ENCODE measurements around the gene EDARADD. TPM values are rescaled to one million over a fixed set of nuclear protein-coding genes. Genes with fewer than 3 reads are reported as not detected.
"Not testable (repeated sequence)": the region's sequence is repeated elsewhere in the genome, so short reads cannot be mapped to it uniquely, and the experiment has no call there.

Gene EDARADD
- polyA plus RNA-seq (2013, experiment 1 of 2), result 3.1 TPM
- 4.0 TPM for polyA plus RNA-seq (2013, experiment 2 of 2)

- peak within 1 kb of the TSS; percentile 91 for H3K4me3 ChIP-seq (ENCODE audit: low read length)
- H3K4me1 ChIP-seq (ENCODE audit: insufficient read depth, low read length), result peaks cover 13% of the 10 kb centered on the region; the same call in 1 of the 2 replicates
- H3K9me3 ChIP-seq (ENCODE audit: insufficient read depth, low read depth, low read length), result no peaks in the 10 kb centered on the region
- H3K36me3 ChIP-seq (ENCODE audit: insufficient read depth, low read length), result no peaks in the 10 kb centered on the region
- peak within 1 kb of the TSS; percentile 81 for H3K9ac ChIP-seq (ENCODE audit: low read depth, low read length)
- no peak within 1 kb of the TSS for H3K27ac ChIP-seq (ENCODE audit: low read depth, low read length)
- H3K27me3 ChIP-seq (ENCODE audit: insufficient read depth, low read length), result peaks cover 44% of the 10 kb centered on the region
- 78% methylated on average over 8 of the region's 13 CpGs for WGBS
Observed at GRCh38 chr1:236393681-236394481, at the start of gene EDARADD. Gene EDARADD (plus strand): TSS chr1:236394286. CDS start chr1:236394445, 159 bp downstream.

GRCh38 chr1:236345728-236346127, 48.4 kb upstream of the EDARADD start:
- Histone ChIP-seq H3K27me3 (ENCODE audit: insufficient read depth, low read length) (no peaks in the 10 kb centered on the region), H3K9me3 (ENCODE audit: insufficient read depth, low read depth, low read length) (no peaks in the 10 kb centered on the region), H3K36me3 (ENCODE audit: insufficient read depth, low read length) (no peaks in the 10 kb centered on the region), H3K4me1 (ENCODE audit: insufficient read depth, low read length) (no peaks in the 10 kb centered on the region), H3K9ac (ENCODE audit: low read depth, low read length) (no peak overlapping the region), H3K27ac (ENCODE audit: low read depth, low read length) (no peak overlapping the region), H3K4me3 (ENCODE audit: low read length) (no peak overlapping the region)
- 45% methylated on average over 1 of the region's 1 CpG for WGBS

- Histone ChIP-seq H3K9me3 (ENCODE audit: insufficient read depth, low read depth, low read length) (no peaks in the 10 kb centered on the region), H3K27me3 (ENCODE audit: insufficient read depth, low read length) (no peaks in the 10 kb centered on the region), H3K4me1 (ENCODE audit: insufficient read depth, low read length) (no peaks in the 10 kb centered on the region), H3K36me3 (ENCODE audit: insufficient read depth, low read length) (no peaks in the 10 kb centered on the region), H3K27ac (ENCODE audit: low read depth, low read length) (no peak overlapping the region), H3K4me3 (ENCODE audit: low read length) (no peak overlapping the region), H3K9ac (ENCODE audit: low read depth, low read length) (no peak overlapping the region)
- WGBS, result 96% methylated on average over 31 of the region's 31 CpGs
Observed at GRCh38 chr1:236348071-236348470, 46.0 kb upstream of the EDARADD start.

GRCh38 chr1:236350308-236350707, 43.8 kb upstream of the EDARADD start:
- Histone ChIP-seq H3K36me3 (ENCODE audit: insufficient read depth, low read length) (no peaks in the 10 kb centered on the region), H3K4me1 (ENCODE audit: insufficient read depth, low read length) (no peaks in the 10 kb centered on the region), H3K9ac (ENCODE audit: low read depth, low read length) (no peak overlapping the region), H3K27ac (ENCODE audit: low read depth, low read length) (no peak overlapping the region), H3K4me3 (ENCODE audit: low read length) (no peak overlapping the region), H3K9me3 (ENCODE audit: insufficient read depth, low read depth, low read length) (no peaks in the 10 kb centered on the region), H3K27me3 (ENCODE audit: insufficient read depth, low read length) (no peaks in the 10 kb centered on the region)
- WGBS, result 96% methylated on average over 5 of the region's 5 CpGs

- H3K9ac ChIP-seq (ENCODE audit: low read depth, low read length), result no peak overlapping the region
- 94% methylated on average over 7 of the region's 7 CpGs for WGBS
- no peak overlapping the region for H3K4me3 ChIP-seq (ENCODE audit: low read length)
- H3K27ac ChIP-seq (ENCODE audit: low read depth, low read length), result no peak overlapping the region
- H3K27me3 ChIP-seq (ENCODE audit: insufficient read depth, low read length), result no peaks in the 10 kb centered on the region
- H3K36me3 ChIP-seq (ENCODE audit: insufficient read depth, low read length), result no peaks in the 10 kb centered on the region
- no peaks in the 10 kb centered on the region for H3K9me3 ChIP-seq (ENCODE audit: insufficient read depth, low read depth, low read length)
- no peaks in the 10 kb centered on the region for H3K4me1 ChIP-seq (ENCODE audit: insufficient read depth, low read length)
Observed at GRCh38 chr1:236351875-236352573, 42.1 kb upstream of the EDARADD start.

GRCh38 chr1:236352747-236353146, 41.3 kb upstream of the EDARADD start:
- not testable (repeated sequence) for H3K4me1 ChIP-seq (ENCODE audit: insufficient read depth, low read length); H3K27me3 ChIP-seq (ENCODE audit: insufficient read depth, low read length); H3K9me3 ChIP-seq (ENCODE audit: insufficient read depth, low read depth, low read length); H3K27ac ChIP-seq (ENCODE audit: low read depth, low read length); H3K9ac ChIP-seq (ENCODE audit: low read depth, low read length); H3K4me3 ChIP-seq (ENCODE audit: low read length); H3K36me3 ChIP-seq (ENCODE audit: insufficient read depth, low read length)
- 96% methylated on average over 2 of the region's 4 CpGs for WGBS

- Histone ChIP-seq H3K36me3 (ENCODE audit: insufficient read depth, low read length) (no peaks in the 10 kb centered on the region), H3K4me3 (ENCODE audit: low read length) (no peak overlapping the region), H3K9ac (ENCODE audit: low read depth, low read length) (no peak overlapping the region), H3K4me1 (ENCODE audit: insufficient read depth, low read length) (no peaks in the 10 kb centered on the region), H3K27ac (ENCODE audit: low read depth, low read length) (no peak overlapping the region), H3K27me3 (ENCODE audit: insufficient read depth, low read length) (no peaks in the 10 kb centered on the region), H3K9me3 (ENCODE audit: insufficient read depth, low read depth, low read length) (no peaks in the 10 kb centered on the region)
- WGBS, result 82% methylated on average over 4 of the region's 4 CpGs
Observed at GRCh38 chr1:236353813-236354212, 40.3 kb upstream of the EDARADD start.

- Histone ChIP-seq H3K27me3 (ENCODE audit: insufficient read depth, low read length) (no peaks in the 10 kb centered on the region), H3K4me3 (ENCODE audit: low read length) (no peak overlapping the region), H3K4me1 (ENCODE audit: insufficient read depth, low read length) (no peaks in the 10 kb centered on the region), H3K9me3 (ENCODE audit: insufficient read depth, low read depth, low read length) (no peaks in the 10 kb centered on the region), H3K36me3 (ENCODE audit: insufficient read depth, low read length) (no peaks in the 10 kb centered on the region), H3K9ac (ENCODE audit: low read depth, low read length) (no peak overlapping the region), H3K27ac (ENCODE audit: low read depth, low read length) (no peak overlapping the region)
- 92% methylated on average over 4 of the region's 4 CpGs for WGBS
Observed at GRCh38 chr1:236354330-236355147, 39.5 kb upstream of the EDARADD start.

GRCh38 chr1:236356141-236356540, 37.9 kb upstream of the EDARADD start:
- H3K4me1 ChIP-seq (ENCODE audit: insufficient read depth, low read length), result no peaks in the 10 kb centered on the region
- no peak overlapping the region for H3K27ac ChIP-seq (ENCODE audit: low read depth, low read length)
- H3K4me3 ChIP-seq (ENCODE audit: low read length), result no peak overlapping the region
- no peak overlapping the region for H3K9ac ChIP-seq (ENCODE audit: low read depth, low read length)
- no peaks in the 10 kb centered on the region for H3K36me3 ChIP-seq (ENCODE audit: insufficient read depth, low read length)
- 96% methylated on average over 2 of the region's 2 CpGs for whole genome bisulfite sequencing
- no peaks in the 10 kb centered on the region for H3K27me3 ChIP-seq (ENCODE audit: insufficient read depth, low read length)
- no peaks in the 10 kb centered on the region for H3K9me3 ChIP-seq (ENCODE audit: insufficient read depth, low read depth, low read length)

GRCh38 chr1:236361909-236362590, 32.0 kb upstream of the EDARADD start:
- Histone ChIP-seq H3K9ac (ENCODE audit: low read depth, low read length) (no peak overlapping the region), H3K27ac (ENCODE audit: low read depth, low read length) (no peak overlapping the region), H3K27me3 (ENCODE audit: insufficient read depth, low read length) (no peaks in the 10 kb centered on the region), H3K9me3 (ENCODE audit: insufficient read depth, low read depth, low read length) (no peaks in the 10 kb centered on the region), H3K4me1 (ENCODE audit: insufficient read depth, low read length) (peaks cover 7% of the 10 kb centered on the region; the same call in 1 of the 2 replicates), H3K36me3 (ENCODE audit: insufficient read depth, low read length) (no peaks in the 10 kb centered on the region), H3K4me3 (ENCODE audit: low read length) (no peak overlapping the region)
- WGBS, result 96% methylated on average over 7 of the region's 7 CpGs
